ENCODE results near the gene NXPE1. TPM values are rescaled to one million over a fixed set of nuclear protein-coding genes. Genes with fewer than 3 reads are reported as not detected.

Gene NXPE1

GRCh38 chr11:114482114-114482513 lies 77.6 kb downstream of the NXPE1 start:
- H3K27me3 ChIP-seq (ENCODE audit: control insufficient read depth, insufficient read depth, low read length) = no peaks in the 10 kb centered on the region
- H3K9ac ChIP-seq (ENCODE audit: low read depth, low read length) = no peak overlapping the region
- no peak overlapping the region for H3K4me3 ChIP-seq (ENCODE audit: low read length)
- no peaks in the 10 kb centered on the region for H3K9me3 ChIP-seq (replicated peaks; ENCODE audit: low read length)
- peaks cover 7% of the 10 kb centered on the region for H3K4me1 ChIP-seq (ENCODE audit: control insufficient read depth, insufficient read depth, low read length)
- no peak overlapping the region for H3K4me2 ChIP-seq (ENCODE audit: low read length)
- no peaks in the 10 kb centered on the region for H3K36me3 ChIP-seq (ENCODE audit: insufficient read depth, low read length)

DNA sequence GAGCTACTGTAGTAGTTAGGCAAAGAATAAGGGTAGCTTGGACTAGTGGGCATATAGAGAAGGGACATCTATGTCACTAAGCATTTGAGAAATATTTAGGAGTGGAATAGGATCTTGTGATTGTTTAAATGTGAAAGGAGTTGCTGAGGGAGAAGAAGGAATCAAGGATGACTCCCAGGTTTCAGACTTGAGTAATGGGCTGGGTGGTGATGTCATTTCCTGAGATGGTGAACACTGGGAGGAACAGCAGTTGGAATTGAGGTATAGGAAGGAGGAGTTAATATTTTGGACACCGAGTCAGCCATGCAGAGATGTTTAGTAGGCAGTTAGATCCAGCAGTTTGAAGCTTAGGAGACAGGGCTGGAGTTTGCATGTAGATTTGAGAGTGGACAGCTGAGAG lies 80.3 kb downstream of the NXPE1 start:
- Histone ChIP-seq H3K9ac (ENCODE audit: low read depth, low read length) (no peak overlapping the region), H3K4me3 (ENCODE audit: low read length) (no peak overlapping the region), H3K4me1 (ENCODE audit: control insufficient read depth, insufficient read depth, low read length) (peaks cover 7% of the 10 kb centered on the region), H3K9me3 (replicated peaks; ENCODE audit: low read length) (no peaks in the 10 kb centered on the region), H3K4me2 (ENCODE audit: low read length) (no peak overlapping the region), H3K36me3 (ENCODE audit: insufficient read depth, low read length) (no peaks in the 10 kb centered on the region), H3K27me3 (ENCODE audit: control insufficient read depth, insufficient read depth, low read length) (no peaks in the 10 kb centered on the region)

GRCh38 chr11:114478768-114479167 lies 80.9 kb downstream of the NXPE1 start:
- no peaks in the 10 kb centered on the region for H3K36me3 ChIP-seq (ENCODE audit: insufficient read depth, low read length)
- H3K4me3 ChIP-seq (ENCODE audit: low read length) = no peak overlapping the region
- no peak overlapping the region for H3K9ac ChIP-seq (ENCODE audit: low read depth, low read length)
- peaks cover 7% of the 10 kb centered on the region for H3K4me1 ChIP-seq (ENCODE audit: control insufficient read depth, insufficient read depth, low read length)
- no peak overlapping the region for H3K4me2 ChIP-seq (ENCODE audit: low read length)
- H3K9me3 ChIP-seq (replicated peaks; ENCODE audit: low read length) = no peaks in the 10 kb centered on the region
- no peaks in the 10 kb centered on the region for H3K27me3 ChIP-seq (ENCODE audit: control insufficient read depth, insufficient read depth, low read length)

- Histone ChIP-seq H3K4me3 (ENCODE audit: low read length) (no peak overlapping the region), H3K9me3 (replicated peaks; ENCODE audit: low read length) (no peaks in the 10 kb centered on the region), H3K27me3 (ENCODE audit: control insufficient read depth, insufficient read depth, low read length) (no peaks in the 10 kb centered on the region), H3K9ac (ENCODE audit: low read depth, low read length) (no peak overlapping the region), H3K4me2 (ENCODE audit: low read length) (no peak overlapping the region), H3K4me1 (ENCODE audit: control insufficient read depth, insufficient read depth, low read length) (peaks cover 7% of the 10 kb centered on the region), H3K36me3 (ENCODE audit: insufficient read depth, low read length) (no peaks in the 10 kb centered on the region)
These were observed 81.7 kb downstream of the NXPE1 start for GRCh38 chr11:114478001-114478410.

DNA sequence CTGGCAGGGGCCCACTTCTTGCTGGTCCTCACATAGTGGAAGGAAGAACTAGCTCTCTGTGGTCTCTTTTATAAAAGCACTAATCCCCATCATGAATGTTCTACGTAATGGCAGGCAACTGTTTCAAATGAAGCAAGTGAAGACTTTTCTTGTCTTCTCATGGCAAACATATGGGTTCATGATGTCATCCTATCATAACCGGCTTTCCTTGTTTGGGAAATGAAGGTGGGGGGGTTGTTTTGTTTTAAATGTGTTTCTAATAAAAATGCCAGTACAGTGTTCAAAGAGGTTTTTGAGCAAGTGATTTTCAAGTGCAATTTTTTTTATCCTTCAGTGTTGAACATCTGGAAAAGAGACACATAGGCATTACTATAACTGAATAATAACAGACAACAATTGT lies 87.0 kb downstream of the NXPE1 start:
- no peak overlapping the region for H3K4me3 ChIP-seq (ENCODE audit: low read length)
- H3K4me2 ChIP-seq (ENCODE audit: low read length) = no peak overlapping the region
- H3K9ac ChIP-seq (ENCODE audit: low read depth, low read length) = no peak overlapping the region
- H3K27me3 ChIP-seq (ENCODE audit: control insufficient read depth, insufficient read depth, low read length) = no peaks in the 10 kb centered on the region
- H3K36me3 ChIP-seq (ENCODE audit: insufficient read depth, low read length) = no peaks in the 10 kb centered on the region
- H3K9me3 ChIP-seq (replicated peaks; ENCODE audit: low read length) = no peaks in the 10 kb centered on the region
- no peaks in the 10 kb centered on the region for H3K4me1 ChIP-seq (ENCODE audit: control insufficient read depth, insufficient read depth, low read length)

Small RNAs within 50 kb of the gene (small RNA-seq; reads per million reads assigned to genes)
- gene RF01210 = not detected

All from skeletal muscle satellite cell (primary cell).